Eye (tissue), 1 donor: Measurements from ENCODE around the gene GRID2IP.
A peak's percentile ranks its signal among the peaks of the same experiment; 100 is the strongest.

ENCODE experiments used
- DNase-seq: peaks from one replicate; pipeline ENCODE4 v3.0.0-alpha.2; 2015

GRID2IP gene

DNA sequence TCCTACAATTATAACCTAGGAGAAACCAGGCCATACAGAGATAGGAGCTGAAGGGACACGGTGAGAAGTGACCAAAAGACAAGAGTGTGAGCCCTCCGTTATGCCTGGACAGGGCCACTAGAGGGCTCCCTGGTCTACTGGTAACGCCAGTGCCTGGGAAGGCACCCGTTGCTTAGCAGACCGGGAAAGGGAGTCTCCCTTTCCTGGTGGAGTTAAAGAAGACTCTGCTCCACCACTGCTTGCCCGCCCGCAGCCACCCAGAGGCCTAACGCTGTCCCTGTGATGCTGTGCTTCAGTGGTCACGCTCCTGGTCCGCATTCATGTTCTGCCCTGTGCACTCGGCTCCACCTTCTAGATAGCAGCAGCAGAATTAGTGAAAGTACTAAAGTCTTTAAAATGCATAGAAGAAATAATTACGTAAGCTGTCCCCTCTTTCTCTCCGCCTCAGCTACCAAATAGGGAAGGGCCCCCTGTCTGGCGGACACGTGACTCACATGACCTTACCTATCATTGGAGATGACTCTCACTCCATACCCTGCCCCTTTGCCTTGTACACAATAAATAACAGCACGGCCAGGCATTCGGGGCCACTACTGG lies 34.8 kb downstream of the GRID2IP start:
- DNase-seq: peak; percentile 91

GRCh38 chr7:6513541-6513940 lies 37.7 kb downstream of the GRID2IP start:
- no peak for DNase-seq

GRCh38 chr7:6512892-6513291 lies 38.4 kb downstream of the GRID2IP start:
- no peak for DNase-seq

DNA sequence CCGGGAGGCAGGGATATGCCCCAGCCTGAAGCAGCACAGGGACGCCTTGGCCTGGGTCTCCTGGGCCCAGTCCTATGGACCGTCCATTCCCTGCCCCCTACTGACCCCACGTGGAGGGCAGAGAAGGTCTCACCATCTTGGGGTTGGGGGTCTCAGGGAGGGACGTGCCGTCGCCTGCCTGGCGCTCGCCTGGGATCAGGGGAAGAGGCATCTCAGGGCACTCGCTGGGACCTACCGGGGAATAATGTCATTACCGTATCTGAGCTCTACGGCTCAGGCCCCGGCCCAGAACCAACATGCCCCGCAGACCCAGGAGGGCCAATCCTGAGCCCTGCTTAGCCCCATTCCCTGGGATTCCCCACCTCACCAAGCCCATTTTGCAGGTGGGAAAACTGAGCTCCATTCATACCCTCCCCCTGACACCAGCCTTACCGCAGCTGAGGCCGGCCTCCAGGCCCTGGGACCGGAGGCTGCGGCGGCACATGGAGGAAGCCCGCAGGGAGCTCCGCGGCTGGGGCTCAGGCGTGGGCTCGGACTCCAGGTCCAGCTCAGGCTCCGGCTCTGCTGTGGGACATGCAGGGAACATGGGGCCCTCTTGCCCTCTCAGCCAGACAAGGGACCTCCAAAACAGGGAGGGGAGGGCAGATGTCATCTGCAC lies 40.7 kb downstream of the GRID2IP start:
- DNase-seq: no peak

- DNase-seq: no peak
Observed at GRCh38 chr7:6508950-6509349, 42.3 kb downstream of the GRID2IP start.

GRCh38 chr7:6508539-6508938 lies 42.7 kb downstream of the GRID2IP start:
- no peak for DNase-seq

- DNase-seq: no peak
Observed at GRCh38 chr7:6507906-6508305, 43.4 kb downstream of the GRID2IP start.

GRCh38 chr7:6505685-6506559 lies 45.3 kb downstream of the GRID2IP start:
- DNase-seq: no peak

GRCh38 chr7:6504996-6505395 lies 46.3 kb downstream of the GRID2IP start:
- DNase-seq: no peak

GRCh38 chr7:6502886-6503285 lies 48.4 kb downstream of the GRID2IP start:
- DNase-seq: no peak

- DNase-seq: no peak
Observed at GRCh38 chr7:6501586-6502564, 49.4 kb downstream of the GRID2IP start.

DNA sequence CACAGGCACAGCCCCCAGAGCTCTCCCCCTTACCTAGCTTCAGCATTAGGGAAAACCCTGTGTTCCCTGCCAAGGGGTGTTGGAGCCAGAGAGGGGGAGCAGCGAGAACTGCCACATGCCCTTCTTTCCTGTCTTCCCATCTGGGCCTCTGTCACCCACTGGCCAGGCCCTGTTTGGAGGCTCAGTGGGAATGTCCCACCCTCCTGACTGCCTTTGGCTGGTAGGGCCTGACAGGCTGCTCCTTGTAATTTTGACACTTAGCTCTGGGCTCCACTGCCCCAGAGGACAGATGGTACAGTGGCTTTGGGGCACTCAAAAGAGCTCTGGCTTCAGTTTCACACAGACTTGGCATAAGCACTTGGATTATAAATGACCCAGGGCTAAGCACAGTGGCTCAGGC lies 50.6 kb downstream of the GRID2IP start:
- no peak for DNase-seq

GRCh38 chr7:6497994-6498393 lies 53.3 kb downstream of the GRID2IP start:
- DNase-seq: no peak

DNA sequence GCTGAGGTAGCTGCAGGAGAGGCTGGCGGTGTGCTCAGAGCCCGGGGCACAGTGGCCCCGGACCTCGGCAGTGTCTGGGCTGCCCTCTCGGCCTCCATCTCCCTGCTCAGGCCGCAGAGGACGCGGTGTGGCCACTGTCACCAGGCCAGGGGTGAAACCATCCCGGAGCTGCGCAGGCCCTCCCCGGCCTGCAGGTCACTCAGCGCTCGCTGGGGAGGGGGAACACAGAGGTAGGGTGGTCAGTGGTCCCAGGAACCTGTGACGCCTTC lies 53.7 kb downstream of the GRID2IP start:
- no peak for DNase-seq

GRCh38 chr7:6496842-6497636 lies 54.2 kb downstream of the GRID2IP start:
- DNase-seq: no peak

GRCh38 chr7:6495597-6496262 lies 55.5 kb downstream of the GRID2IP start:
- DNase-seq: no peak

GRCh38 chr7:6494365-6494764 lies 56.9 kb downstream of the GRID2IP start:
- no peak for DNase-seq

DNA sequence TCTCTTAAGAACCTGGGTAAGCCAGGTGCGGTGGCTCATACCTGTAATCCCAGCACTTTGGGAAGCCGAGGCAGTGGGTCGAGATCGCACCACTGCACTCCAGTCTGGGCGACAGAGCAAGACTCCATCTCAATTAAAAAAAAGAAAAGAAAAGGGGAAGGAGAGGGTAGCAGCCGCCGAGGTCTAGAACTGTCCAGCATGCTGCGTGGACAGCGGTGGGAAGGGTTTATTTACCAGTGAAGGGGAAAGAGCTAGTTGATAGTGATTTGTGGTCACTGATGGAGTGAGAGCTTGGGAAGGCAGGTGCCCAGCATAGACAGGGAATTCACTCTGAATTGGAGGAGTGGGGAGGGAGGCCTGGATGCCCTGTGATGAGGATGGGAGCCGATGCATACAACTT lies 60.1 kb downstream of the GRID2IP start:
- no peak for DNase-seq

DNA sequence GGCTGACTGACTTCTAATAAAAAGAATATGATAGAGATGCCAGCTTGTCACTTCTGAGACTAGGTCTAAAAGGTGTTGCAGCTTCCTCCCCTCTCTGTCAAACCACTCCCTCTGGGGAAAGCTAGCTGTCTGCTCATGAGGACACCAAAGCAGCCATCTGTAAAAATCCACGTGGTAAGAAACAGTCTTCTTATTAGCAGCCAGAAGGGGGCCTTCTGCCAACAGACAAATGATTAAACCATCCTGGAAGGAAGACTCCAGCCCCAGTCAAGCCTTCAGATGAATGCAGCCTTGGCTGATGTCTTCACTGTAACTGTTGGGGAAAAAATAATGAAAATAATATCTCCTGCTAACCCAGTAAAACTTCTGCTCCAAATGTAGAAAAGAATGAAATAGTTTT lies 61.6 kb downstream of the GRID2IP start:
- DNase-seq: no peak

DNA sequence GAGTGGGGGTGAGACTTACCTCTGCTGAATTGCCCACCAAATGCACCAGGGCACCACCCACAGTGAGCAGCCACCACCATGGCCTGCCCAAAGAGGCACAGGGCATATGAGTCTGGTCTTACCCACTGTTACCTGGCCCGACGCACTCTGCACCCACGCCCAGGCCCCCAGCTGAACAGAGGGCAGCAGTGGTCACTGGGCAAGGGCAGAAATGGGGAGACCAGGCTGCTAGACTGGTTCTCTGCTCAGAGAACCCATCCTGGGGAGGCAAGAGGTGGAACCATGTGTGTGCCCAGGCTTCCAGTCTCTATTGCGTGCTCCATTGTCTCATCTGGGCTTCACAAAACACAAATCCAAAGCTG lies 64.1 kb downstream of the GRID2IP start:
- no peak for DNase-seq

- DNase-seq: no peak
Observed at GRCh38 chr7:6486438-6487183, 64.7 kb downstream of the GRID2IP start.
